Measurements from ENCODE around the gene TLE6. TPM values are rescaled to one million over a fixed set of nuclear protein-coding genes. Genes with fewer than 3 reads are reported as not detected.

TLE6 gene
- total RNA-seq, 1 donor from 2014 or later = 6.7 TPM

DNA sequence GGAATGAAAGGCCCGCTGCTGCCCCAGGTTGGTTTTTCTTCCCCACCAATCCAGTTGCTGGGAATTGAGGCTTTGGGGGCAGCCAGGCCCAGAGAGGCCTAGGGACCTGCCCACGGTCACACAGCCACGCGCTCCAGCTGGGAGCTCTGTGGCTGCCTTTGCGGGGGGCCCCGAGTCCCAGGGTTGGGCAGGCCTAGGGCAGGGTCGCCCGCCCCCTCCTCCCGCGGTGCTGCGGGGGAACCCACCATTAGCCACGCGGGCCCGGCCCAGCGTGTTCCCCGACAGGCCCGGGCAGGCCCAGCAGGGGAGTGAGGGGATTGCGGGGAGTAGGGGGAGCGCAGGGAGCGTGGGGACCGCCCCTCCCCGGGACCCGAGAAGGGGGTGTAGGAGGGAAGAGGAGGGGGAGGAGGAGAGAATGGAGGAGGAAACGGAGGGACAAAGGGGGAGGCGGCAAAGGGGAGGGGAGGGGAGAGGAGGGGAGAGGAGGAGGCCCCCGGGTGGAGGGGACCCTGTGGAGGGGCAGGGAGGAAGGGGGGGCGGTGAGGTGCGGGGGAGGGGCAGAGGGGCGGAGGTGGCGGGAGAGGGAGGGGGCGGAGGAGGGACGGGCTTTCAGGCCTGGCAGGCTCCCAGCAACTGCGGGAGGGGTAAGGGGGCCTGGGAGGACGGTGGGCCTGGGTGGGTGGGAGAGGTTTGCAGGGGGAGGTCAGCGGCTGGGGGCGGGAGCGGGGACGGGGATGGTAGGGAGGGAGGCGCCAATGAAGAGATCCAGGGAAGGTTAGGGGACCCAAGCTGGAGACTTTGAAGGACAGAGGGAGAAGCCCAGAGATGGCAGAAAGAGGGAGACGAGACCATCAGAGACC, 64.6 kb downstream of the TLE6 start:
- Histone ChIP-seq H3K4me1 (no peaks in the 10 kb centered on the region), H3K27me3 (no peaks in the 10 kb centered on the region), H3K27ac (no peak overlapping the region), H3K4me3 (no peak overlapping the region), H3K36me3 (no peaks in the 10 kb centered on the region), H3K9me3 (no peaks in the 10 kb centered on the region)
- intact Hi-C loops (cut with DNase I) = no loop called here
- TF ChIP-seq, protein P1, sequence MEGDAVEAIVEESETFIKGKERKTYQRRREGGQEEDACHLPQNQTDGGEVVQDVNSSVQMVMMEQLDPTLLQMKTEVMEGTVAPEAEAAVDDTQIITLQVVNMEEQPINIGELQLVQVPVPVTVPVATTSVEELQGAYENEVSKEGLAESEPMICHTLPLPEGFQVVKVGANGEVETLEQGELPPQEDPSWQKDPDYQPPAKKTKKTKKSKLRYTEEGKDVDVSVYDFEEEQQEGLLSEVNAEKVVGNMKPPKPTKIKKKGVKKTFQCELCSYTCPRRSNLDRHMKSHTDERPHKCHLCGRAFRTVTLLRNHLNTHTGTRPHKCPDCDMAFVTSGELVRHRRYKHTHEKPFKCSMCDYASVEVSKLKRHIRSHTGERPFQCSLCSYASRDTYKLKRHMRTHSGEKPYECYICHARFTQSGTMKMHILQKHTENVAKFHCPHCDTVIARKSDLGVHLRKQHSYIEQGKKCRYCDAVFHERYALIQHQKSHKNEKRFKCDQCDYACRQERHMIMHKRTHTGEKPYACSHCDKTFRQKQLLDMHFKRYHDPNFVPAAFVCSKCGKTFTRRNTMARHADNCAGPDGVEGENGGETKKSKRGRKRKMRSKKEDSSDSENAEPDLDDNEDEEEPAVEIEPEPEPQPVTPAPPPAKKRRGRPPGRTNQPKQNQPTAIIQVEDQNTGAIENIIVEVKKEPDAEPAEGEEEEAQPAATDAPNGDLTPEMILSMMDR (IDR thresholded peaks at IDR 0.05) = no peak
- ATAC-seq = no peak
- DNase-seq = no peak

DNA sequence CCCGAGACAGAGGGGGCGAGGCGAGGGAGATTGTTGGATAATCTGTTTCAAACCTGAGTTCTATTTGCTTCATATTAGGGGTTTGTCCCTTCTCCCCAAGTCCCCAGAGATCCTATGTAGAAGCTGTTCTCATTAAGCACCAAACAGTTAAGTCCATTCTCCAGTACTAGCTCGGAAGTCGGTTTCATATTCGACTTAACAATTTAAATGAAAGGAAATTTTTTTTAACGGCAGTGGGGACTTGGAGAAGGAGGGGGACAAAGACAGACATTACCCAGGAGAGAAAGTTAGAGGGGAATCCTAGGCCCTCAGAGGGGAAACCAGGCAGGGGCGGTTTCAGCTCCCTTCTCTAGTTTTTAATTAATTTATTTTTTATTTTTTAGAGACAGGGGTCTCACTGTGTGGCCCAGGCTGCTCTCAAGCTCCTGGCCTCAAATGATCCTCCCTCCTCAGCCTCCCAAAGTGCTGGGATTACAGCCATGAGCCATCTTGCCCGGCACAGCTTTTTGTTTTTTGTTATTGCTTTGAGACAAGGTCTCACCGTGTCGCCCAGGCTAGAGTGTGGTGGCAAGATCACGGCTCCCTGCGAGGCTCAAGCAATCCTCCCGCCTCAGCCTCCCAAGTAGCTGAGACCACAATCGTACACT, 65.4 kb downstream of the TLE6 start:
- H3K4me3 ChIP-seq = no peak overlapping the region
- ATAC-seq (no peak), DNase-seq (no peak)
- no peaks in the 10 kb centered on the region for H3K36me3 ChIP-seq
- no peak overlapping the region for H3K27ac ChIP-seq
- H3K27me3 ChIP-seq = no peaks in the 10 kb centered on the region
- H3K4me1 ChIP-seq = peaks cover 6% of the 10 kb centered on the region
- H3K9me3 ChIP-seq = no peaks in the 10 kb centered on the region
- TF ChIP-seq, protein P1 (IDR thresholded peaks at IDR 0.05) = no peak
- intact Hi-C loops (cut with DNase I) = no loop called here

Other genes starting within 250 kb of the TLE6 start
- 26.7 TPM for gene SLC39A3, start 237.5 kb upstream of the TLE6 start, total RNA-seq
- 44.9 TPM for gene SGTA, start 194.3 kb upstream of the TLE6 start, total RNA-seq
- gene THOP1, start 192.1 kb upstream of the TLE6 start, total RNA-seq = 29.3 TPM
- gene ZNF554, start 157.7 kb upstream of the TLE6 start, total RNA-seq = 4.7 TPM
- gene ZNF555, start 136.1 kb upstream of the TLE6 start, total RNA-seq = 6.9 TPM
- gene ZNF556, start 110.2 kb upstream of the TLE6 start, total RNA-seq = not detected
- gene ZNF57, start 76.6 kb upstream of the TLE6 start, total RNA-seq = 7.2 TPM
- 4.2 TPM for gene ZNF77, start 32.6 kb upstream of the TLE6 start, total RNA-seq
- 58.6 TPM for gene TLE2, start 51.7 kb downstream of the TLE6 start, total RNA-seq
- 458 TPM for gene TLE5, start 84.9 kb downstream of the TLE6 start, total RNA-seq
- 66.3 TPM for gene GNA11, start 116.8 kb downstream of the TLE6 start, total RNA-seq
- gene GNA15, start 158.5 kb downstream of the TLE6 start, total RNA-seq = 18.6 TPM
- gene S1PR4, start 201.2 kb downstream of the TLE6 start, total RNA-seq = 22.3 TPM
- gene NCLN, start 208.4 kb downstream of the TLE6 start, total RNA-seq = 71.4 TPM
- not detected for gene CELF5, start 247.1 kb downstream of the TLE6 start, total RNA-seq

Measured in upper lobe of right lung (tissue), 1 donor.